GM23248 (cell line): Measurements from ENCODE around the gene KRCC1. TPM values are rescaled to one million over a fixed set of nuclear protein-coding genes. Genes with fewer than 3 reads are reported as not detected.

Experiments used
- DNase-seq: peaks from one replicate; pipeline ENCODE4 v3.0.0-alpha.2; 2015
- H2AFZ ChIP-seq: fragments of 200-600 bp; sonication (generic); 2 replicates; pipeline ENCODE4 v1.6.1; 2016; ENCODE audit warnings: antibody characterized with exemption
- H3F3A ChIP-seq: fragments of 200-600 bp; sonication (generic); 2 replicates; pipeline ENCODE4 v1.6.1; 2016; ENCODE audit warnings: mild to moderate bottlenecking, antibody characterized with exemption, mixed run types; ENCODE audit not compliant: insufficient read depth
- H3K27ac ChIP-seq: fragments of 200-600 bp; sonication (generic); 2 replicates; pipeline ENCODE4 v1.5.1; 2016; ENCODE audit warnings: mild to moderate bottlenecking
- H3K27me3 ChIP-seq: fragments of 200-600 bp; sonication (generic); replicated peaks from 2 replicates; pipeline ENCODE4 v1.6.1; 2016; ENCODE audit warnings: mild to moderate bottlenecking; ENCODE audit not compliant: insufficient read depth
- H3K36me3 ChIP-seq: fragments of 200-600 bp; sonication (generic); 2 replicates; pipeline ENCODE4 v1.6.1; 2016; ENCODE audit warnings: low read depth, mild to moderate bottlenecking
- H3K4me1 ChIP-seq: fragments of 200-600 bp; sonication (generic); 2 replicates; pipeline ENCODE4 v1.6.1; 2016; ENCODE audit warnings: mild to moderate bottlenecking; ENCODE audit not compliant: insufficient read depth
- H3K4me2 ChIP-seq: fragments of 200-600 bp; sonication (generic); one replicate; pipeline ENCODE4 v1.6.1; 2016; ENCODE audit warnings: mild to moderate bottlenecking; ENCODE audit not compliant: unreplicated experiment
- H3K4me3 ChIP-seq: fragments of 200-600 bp; sonication (generic); 2 replicates; pipeline ENCODE4 v1.5.1; 2016; ENCODE audit warnings: mild to moderate bottlenecking
- H3K79me2 ChIP-seq: fragments of 200-600 bp; sonication (generic); 2 replicates; pipeline ENCODE4 v1.6.1; 2016; ENCODE audit warnings: mild to moderate bottlenecking; ENCODE audit not compliant: insufficient read depth
- H3K9ac ChIP-seq: fragments of 200-600 bp; sonication (generic); 2 replicates; pipeline ENCODE4 v1.6.1; 2016; ENCODE audit warnings: mild to moderate bottlenecking
- H3K9me2 ChIP-seq: fragments of 200-600 bp; sonication (generic); 2 replicates; pipeline ENCODE4 v1.6.1; 2016; ENCODE audit warnings: mixed run types, mild to moderate bottlenecking, moderate library complexity; ENCODE audit not compliant: insufficient read depth
- H3K9me3 ChIP-seq: fragments of 200-600 bp; sonication (generic); one replicate; pipeline ENCODE4 v1.6.1; 2017; ENCODE audit warnings: low read depth
- H4K20me1 ChIP-seq: fragments of 200-600 bp; sonication (generic); 2 replicates; pipeline ENCODE4 v1.6.0; 2016; ENCODE audit not compliant: insufficient read depth
- EZH2 ChIP-seq: fragments of 200-600 bp; sonication (generic); IDR thresholded peaks from 2 replicates; pipeline ENCODE4 v1.6.1; 2018; ENCODE audit warnings: antibody characterized with exemption, mild to moderate bottlenecking; ENCODE audit not compliant: insufficient read depth, poor library complexity, severe bottlenecking
- EZH2phosphoT487 ChIP-seq: fragments of 200-600 bp; sonication (generic); IDR thresholded peaks from 2 replicates; pipeline ENCODE4 v1.6.1; 2018; ENCODE audit warnings: antibody characterized with exemption, moderate library complexity, mild to moderate bottlenecking, low read depth; ENCODE audit not compliant: insufficient read depth
- WGBS, 2 experiments: methylation state at CpG; one replicate each; pipeline ENCODE4 v1.1.6; 2015 to 2017; ENCODE audit warnings: low lambda C conversion rate in 2 of 2, low coverage in 1 of 2; ENCODE audit errors: missing lambda C conversion rate in 2 of 2; 5-methylcytosine and 5-hydroxymethylcytosine counted together
- in situ Hi-C: fragments of 300-500 bp; cut with MboI; formaldehyde crosslinking; loops from 2 replicates; pipeline ENCODE4 v1.15.0; 2020
- polyA plus RNA-seq: library from polyadenylated mRNA; unstranded; fragments of >200 nt; fragmentation: Nextera tagmentation; extraction: Ambion mirVana; gene quantifications from 2 replicates; pipeline ENCODE4 v1.2.1, GENCODE V29; 2016
- total RNA-seq: library from RNA; depleted of rRNA; stranded (reverse); fragments of >200 nt; shearing (Covaris generic); gene quantifications from 2 replicates; pipeline ENCODE4 v1.2.3, GENCODE V29; 2014

Gene KRCC1
- total and polyA plus RNA-seq, 2 experiments from 2014 or later = 33.1 to 41.3 TPM

- H3K27ac ChIP-seq = no peak overlapping the region
- in situ Hi-C loops = no loop called here
Measured at GRCh38 chr2:88027697-88028389, 27.7 kb downstream of the KRCC1 start.

GRCh38 chr2:88024509-88024908, 31.1 kb downstream of the KRCC1 start:
- Histone ChIP-seq H4K20me1 (no peaks in the 10 kb centered on the region), H3K9me3 (no peaks in the 10 kb centered on the region), H3K9ac (no peak overlapping the region), H3K27me3 (no peaks in the 10 kb centered on the region), H3K36me3 (peaks cover 35% of the 10 kb centered on the region), H3K4me2 (no peak overlapping the region), H3K4me3 (no peak overlapping the region), H3K27ac (no peak overlapping the region), H3K9me2 (no peaks in the 10 kb centered on the region), H2AFZ (no peak overlapping the region), H3F3A (peaks cover 16% of the 10 kb centered on the region; the same call in 1 of the 2 replicates), H3K79me2 (no peaks in the 10 kb centered on the region), H3K4me1 (no peaks in the 10 kb centered on the region)
- no peak for DNase-seq
- 81 to 83% methylated on average over 6 of the region's 6 CpGs for WGBS, 2 experiments
- TF ChIP-seq EZH2 (no peak), EZH2phosphoT487 (no peak)
- in situ Hi-C loops = no loop called here

More at GRCh38 chr2:88027697-88028389, 27.7 kb downstream of the KRCC1 start:
- TF ChIP-seq EZH2 (no peak), EZH2phosphoT487 (no peak)
- Histone ChIP-seq H3K9me2 (no peaks in the 10 kb centered on the region), H3K36me3 (peaks cover 52% of the 10 kb centered on the region), H3K9ac (no peak overlapping the region), H3K4me2 (no peak overlapping the region), H2AFZ (no peak overlapping the region), H3F3A (peaks cover 22% of the 10 kb centered on the region; the same call in 1 of the 2 replicates), H3K4me1 (no peaks in the 10 kb centered on the region), H3K4me3 (no peak overlapping the region), H3K9me3 (no peaks in the 10 kb centered on the region), H3K27me3 (no peaks in the 10 kb centered on the region), H3K79me2 (peaks cover 4% of the 10 kb centered on the region; the same call in 1 of the 2 replicates), H4K20me1 (no peaks in the 10 kb centered on the region)
- DNase-seq = no peak
- 97% methylated on average over 10 of the region's 10 CpGs for WGBS, 2 experiments

- TF ChIP-seq EZH2 (no peak), EZH2phosphoT487 (no peak)
- H3K27ac ChIP-seq = no peak overlapping the region
- H3K79me2 ChIP-seq = no peaks in the 10 kb centered on the region
- H3F3A ChIP-seq = peaks cover 10% of the 10 kb centered on the region; the same call in 1 of the 2 replicates
- no peaks in the 10 kb centered on the region for H3K27me3 ChIP-seq
- H3K36me3 ChIP-seq = peaks cover 17% of the 10 kb centered on the region
- H3K9me2 ChIP-seq = no peaks in the 10 kb centered on the region
- H3K4me2 ChIP-seq = no peak overlapping the region
- in situ Hi-C loops = no loop called here
- WGBS, 2 experiments = 90 to 95% methylated on average over 5 of the region's 5 CpGs
- no peaks in the 10 kb centered on the region for H4K20me1 ChIP-seq
- H3K9ac ChIP-seq = no peak overlapping the region
- H3K4me1 ChIP-seq = no peaks in the 10 kb centered on the region
- no peak overlapping the region for H2AFZ ChIP-seq
- no peak for DNase-seq
- no peak overlapping the region for H3K4me3 ChIP-seq
- no peaks in the 10 kb centered on the region for H3K9me3 ChIP-seq
Measured at GRCh38 chr2:88022669-88022921, 33.0 kb downstream of the KRCC1 start.

- TF ChIP-seq EZH2 = no peak
- TF ChIP-seq EZH2phosphoT487 = no peak
- Histone ChIP-seq H3K9ac (no peak overlapping the region), H3K4me2 (no peak overlapping the region), H4K20me1 (no peaks in the 10 kb centered on the region), H3F3A (peaks cover 15% of the 10 kb centered on the region; the same call in 1 of the 2 replicates), H3K9me3 (no peaks in the 10 kb centered on the region), H2AFZ (no peak overlapping the region), H3K4me3 (no peak overlapping the region), H3K4me1 (no peaks in the 10 kb centered on the region), H3K36me3 (no peaks in the 10 kb centered on the region), H3K9me2 (no peaks in the 10 kb centered on the region), H3K27ac (no peak overlapping the region), H3K79me2 (no peaks in the 10 kb centered on the region), H3K27me3 (no peaks in the 10 kb centered on the region)
- in situ Hi-C loops = no loop called here
- WGBS, 2 experiments = 80 to 83% methylated on average over 3 of the region's 3 CpGs
- DNase-seq = no peak
Measured at GRCh38 chr2:88019985-88020384, 35.6 kb downstream of the KRCC1 start.
